CD4-positive, alpha-beta T cell treated with Interleukin-4 for 1 hour (primary cell): ENCODE measurements around the gene SH3PXD2B.

Source experiments
- DNase-seq, 2 donors: peaks; one replicate each; pipeline ENCODE4 v3.0.0-alpha.2; 2020 to 2022

SH3PXD2B gene

DNA sequence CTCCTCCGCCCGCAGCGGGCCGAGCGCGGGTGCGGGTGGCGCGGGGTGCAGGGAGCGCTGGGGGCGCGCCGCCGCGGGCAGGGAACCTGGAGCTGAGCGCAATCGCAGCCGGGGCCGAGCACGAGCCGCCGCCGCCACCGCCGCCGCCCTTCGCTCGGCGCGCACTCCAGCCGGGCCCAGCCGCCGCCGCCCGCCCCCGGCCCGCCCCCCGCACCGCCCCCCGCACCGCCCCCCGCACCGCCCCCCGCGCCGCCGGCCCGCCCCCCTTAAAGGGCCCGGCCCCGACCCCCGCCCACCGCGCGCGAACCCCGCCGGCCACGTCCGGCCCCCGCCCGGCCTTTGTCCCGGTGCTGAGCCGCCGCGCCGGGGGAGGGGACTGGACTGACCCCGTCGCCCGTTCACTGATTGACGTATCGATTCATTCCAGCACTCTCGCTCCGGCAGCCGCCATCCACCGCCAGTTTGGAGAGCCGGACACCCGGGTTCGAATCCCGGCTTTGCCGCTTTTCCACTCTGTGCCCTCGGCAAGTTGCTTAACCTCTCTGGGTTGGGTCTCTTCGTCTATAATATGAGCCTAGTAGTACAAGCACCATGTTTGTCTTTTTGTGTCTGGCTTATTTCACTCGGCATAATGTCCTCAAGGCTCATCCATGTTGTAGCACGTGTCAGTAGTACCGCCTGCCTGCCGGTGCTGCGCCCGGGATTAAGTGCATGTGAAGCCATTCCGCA lies at the start of gene SH3PXD2B:
TSS of gene SH3PXD2B (minus strand) at position 168 of the 729 bp plus-strand sequence. CDS start 173 bp downstream, outside the sequence.
- DNase-seq = peak; percentile 25 to 38

DNA sequence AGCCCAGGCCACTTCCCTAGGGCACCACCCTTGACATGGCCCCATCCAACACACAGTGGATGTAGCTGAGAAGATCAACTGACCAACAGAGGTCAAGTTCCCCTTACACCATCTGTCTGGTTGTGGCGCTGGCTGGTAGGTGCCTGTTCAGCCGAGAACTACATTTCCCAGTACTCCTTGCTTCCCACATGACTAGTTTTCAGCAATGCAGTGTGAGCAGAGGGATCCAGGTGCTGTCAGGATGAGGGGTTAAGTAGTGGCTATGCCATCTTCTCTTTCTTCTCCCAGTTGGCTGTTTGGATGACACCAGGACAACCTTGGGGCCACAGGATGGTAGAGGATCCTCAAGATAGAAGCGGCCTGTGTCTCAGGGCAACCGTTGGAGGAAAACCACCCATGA lies 48.6 kb upstream of the SH3PXD2B start:
- DNase-seq = no peak

DNA sequence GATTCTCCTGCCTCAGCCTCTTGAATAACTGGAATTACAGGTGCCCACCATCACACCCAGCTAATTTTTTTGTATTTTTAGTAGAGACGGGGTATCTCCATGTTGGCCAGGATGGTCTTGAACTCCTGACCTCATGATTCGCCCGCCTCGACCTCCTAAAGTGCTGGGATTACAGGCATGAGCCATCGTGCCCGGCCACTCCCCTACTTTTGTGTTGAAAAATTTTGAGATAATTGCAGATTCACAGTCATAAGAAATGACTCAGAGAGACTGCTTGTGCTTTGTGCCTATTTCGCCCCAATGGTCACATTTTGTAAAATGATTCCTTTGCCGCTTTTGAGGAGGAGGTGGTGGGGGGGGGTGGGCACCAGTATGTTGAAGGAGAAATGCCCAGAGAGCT lies 48.1 kb upstream of the SH3PXD2B start:
- no peak for DNase-seq

DNA sequence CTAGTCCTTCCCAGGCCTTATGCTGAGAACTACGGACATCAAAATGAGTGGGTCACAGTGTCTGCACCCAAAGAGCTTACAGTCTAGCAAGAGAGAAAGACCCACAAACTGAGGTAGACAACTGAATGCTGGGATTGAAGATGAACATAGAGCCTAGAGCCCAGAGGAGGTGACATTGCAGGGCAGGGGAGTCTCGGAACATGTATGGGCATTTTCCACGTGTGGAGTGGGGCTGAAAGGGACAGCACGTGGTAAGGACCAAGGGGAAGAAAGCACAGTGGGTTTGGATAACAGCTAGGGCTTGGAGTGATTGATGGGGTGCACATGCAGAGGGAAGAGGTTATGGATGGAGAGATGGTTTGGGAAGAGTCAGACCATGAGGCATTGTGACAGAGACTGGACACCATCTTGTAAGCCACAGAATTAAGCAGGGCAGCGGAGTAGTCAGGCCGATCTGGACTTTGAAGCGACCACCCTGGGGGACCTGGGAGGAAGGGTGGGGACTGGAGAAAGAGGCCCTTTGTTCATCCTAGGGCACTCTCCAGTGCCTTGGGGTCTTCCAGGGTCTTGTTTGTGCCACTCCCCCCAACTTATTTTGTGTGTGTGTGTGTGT lies 47.5 kb upstream of the SH3PXD2B start:
- DNase-seq = no peak

DNA sequence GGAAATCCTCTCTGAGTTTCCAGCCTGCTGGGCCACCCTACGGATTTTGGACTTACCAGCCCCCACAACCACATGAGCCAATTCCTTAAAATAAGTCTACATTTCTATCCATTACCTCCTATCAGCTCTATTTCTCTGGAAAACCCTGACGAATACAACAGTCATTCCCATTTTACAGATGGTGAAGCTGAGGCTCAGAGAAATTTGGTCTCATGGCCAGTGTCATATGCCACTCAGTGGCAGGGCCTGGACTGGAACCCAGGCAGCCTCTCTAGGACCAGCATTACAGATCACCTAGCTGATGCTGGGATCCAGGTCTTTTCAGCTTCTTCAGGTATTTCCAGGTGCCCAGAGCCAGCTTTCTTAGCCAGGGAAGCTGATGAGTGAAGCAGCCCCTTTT lies 45.0 kb upstream of the SH3PXD2B start:
- DNase-seq = no peak

DNA sequence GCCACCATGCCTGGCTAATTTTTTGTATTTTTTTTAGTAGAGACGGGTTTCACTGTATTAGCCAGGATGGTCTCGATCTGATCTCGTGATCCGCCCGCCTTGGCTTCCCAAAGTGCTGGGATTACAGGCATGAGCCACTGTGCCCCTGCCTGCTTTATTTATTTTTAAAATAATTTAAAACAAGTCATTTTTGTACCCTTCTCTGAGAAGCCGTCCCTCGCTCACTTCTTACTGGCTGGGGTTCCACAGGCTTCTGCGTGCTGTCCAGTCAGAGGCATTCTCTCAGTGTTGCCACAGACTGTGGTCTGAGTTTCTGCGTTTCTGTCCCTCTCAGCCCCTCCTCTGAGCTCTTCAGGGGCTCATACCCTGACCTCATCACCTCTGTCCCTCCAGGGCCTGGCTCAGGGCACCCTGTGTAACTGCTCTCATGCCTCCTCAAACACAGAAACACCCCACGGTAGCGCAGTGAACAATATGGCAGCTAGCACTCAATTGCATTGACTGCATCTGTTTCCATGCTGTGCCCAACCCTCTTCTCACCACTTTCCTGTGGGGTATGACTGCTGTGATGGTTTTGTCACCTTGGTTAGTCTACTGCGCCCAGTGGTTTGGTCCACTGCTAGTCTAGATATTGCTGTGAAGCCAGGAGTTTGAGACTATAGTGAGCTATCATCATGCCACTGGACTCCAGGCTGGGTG lies 44.3 kb upstream of the SH3PXD2B start:
- no peak for DNase-seq

DNA sequence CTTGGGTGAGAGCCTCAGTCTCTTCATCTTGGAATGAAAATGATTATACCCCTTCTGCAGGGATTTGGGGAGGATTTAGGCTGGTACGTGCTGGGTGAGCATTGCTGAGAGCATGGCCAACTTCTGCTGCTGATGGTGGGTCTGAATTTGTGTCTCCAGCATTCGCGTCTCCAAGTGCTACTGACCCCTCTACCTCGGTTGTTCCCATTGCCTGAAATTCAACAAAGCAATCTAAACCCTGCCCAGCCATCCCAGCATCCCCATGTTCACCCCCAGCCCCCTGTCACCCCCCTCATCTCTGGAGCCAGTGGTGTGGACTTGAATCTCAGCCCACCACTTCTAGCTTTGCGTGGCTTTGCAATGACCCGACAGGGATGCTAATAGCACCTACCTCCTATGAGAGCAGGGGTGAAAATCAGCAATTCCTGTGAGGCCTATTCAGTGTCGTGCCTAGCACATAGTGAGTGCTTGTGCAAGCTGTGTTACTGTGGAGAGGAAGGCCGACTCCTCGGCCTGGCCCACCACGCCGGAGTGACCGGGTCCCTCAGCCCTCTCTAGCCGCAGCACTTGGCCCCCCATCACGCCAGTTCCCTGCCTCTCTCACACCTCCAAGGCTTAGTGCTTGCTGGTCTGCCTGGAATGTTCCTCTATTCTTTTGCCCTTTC lies 43.4 kb upstream of the SH3PXD2B start:
- DNase-seq = no peak

DNA sequence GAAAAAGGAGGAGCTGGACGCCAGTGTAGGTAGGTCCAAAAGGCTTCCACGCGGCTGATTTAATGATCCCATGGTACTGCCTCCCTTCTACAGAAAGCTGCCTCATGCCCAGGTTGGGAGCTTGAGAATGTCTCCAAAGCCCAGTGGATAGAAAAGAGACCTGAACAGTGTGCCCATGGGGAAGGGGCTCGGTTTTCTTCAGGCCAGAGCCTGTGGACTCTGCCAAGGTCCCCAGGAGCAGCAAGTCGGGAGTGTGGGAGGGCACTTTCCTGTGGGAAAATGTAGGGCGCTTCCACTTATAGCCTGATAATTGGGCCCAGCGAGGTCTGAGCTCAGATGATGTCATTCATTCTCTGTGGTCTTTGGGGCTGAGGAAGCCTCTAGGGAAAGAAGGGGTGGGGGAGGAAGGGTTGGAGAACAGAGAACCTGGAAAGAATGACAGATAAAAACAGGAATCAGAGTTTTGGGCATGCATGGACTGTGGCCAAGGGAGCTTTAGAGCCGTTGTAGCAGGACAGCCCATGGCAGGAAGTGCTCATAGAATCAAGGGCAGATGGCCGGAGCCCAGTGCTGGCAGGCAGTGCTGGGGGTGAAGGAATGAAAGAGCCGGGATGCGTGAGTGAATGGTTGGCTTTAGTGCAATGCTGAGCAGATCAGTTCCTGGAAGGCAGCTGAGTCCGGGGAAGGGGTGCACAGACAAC lies 42.5 kb upstream of the SH3PXD2B start:
- no peak for DNase-seq

DNA sequence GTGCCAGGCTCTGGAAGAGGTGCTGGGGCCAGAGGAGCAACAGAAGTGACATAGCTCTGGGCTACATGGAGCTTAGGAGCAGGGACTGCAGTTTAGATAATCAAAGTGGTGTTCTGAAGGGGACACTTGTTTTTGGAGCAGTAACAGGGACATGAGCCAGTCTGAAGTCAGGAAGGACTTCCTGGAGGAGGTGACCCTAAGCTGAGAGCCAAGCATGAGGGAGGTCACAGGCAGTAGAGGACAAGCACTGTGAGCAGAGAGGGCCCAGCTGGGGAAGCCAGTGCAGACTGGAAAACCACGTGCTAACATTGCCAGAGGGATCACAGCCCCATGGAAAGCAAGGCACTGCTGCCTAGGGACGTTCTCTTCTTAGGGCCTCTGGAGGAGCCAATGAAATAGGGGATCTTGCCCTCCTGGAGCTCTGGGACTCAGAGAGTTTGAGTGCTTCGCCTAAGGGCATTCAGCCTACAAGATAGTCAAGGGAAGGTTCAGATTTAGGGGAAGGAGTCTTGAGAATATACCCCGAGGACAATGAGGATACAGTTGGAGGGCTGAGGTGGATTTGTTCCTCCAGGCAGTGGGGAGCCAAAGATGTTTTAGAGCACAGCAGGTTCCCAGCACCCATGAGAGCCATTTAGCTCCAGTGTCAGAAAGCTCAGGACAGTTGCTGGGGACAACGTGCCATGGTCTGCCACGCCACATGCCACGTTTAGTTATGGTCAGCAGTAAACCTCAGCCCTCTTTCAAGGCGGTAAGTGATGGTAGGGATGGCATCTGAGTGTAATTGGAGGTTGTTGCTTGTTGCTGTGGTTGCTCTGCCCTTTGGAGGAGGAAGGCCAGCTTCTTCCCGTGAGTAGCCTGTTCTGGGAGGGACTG lies 40.5 kb upstream of the SH3PXD2B start:
- no peak for DNase-seq

DNA sequence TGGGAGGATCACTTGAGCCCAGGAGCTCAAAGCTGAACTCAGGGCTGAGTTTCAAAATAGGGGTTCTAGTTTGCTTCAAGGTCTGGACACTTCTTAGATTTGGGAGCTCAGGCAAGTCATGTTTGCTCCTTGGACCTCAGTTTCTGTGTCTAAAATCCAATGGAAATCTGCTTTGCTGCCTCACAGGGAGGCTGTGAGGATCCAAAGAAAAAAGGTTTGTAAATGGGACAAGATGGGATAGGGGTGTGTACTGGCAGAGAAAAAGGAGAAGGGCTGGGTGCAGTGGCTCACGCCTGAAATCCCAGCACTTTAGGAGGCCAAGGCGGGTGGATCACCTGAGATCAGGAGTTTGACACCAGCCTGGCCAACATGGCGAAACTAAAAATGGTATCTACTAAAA lies 39.6 kb upstream of the SH3PXD2B start:
- no peak for DNase-seq

DNA sequence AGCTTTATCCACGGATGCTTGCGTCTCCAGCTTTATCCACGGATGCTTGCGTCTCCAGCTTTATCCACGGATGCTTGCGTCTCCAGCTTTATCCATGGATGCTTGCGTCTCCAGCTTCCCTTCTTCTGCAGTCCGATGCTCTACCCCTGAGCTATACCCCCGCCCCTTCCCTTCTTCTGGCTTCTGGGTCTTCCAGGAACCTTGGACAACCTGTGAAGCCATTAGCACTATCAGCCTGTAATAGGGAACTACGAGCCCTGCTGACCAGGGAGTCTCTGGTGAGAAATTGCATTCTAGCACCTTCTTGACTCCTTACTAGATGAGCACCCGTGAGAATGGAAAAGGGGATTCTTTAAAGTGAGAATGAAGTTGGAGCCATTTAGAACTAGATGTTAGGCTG lies 39.1 kb upstream of the SH3PXD2B start:
- no peak for DNase-seq

DNA sequence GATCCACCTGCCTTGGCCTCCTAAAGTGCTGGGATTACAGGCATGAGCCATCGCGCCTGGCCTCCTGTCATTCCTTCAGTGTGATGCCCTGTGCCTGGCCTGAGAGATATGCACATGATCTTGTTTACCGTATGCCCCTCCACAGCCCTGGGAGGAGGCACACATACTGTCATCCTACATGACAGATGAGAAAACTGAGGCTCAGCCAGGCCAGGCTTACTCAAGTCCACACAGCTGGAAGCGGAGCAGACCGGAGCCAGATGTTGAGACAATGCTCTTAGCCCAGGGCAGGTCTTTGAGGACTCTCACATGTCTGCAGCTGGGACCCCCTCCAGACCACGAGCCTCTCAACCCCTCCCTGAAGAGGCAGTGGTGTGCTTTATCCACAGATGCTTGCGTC lies 38.7 kb upstream of the SH3PXD2B start:
- DNase-seq = no peak

DNA sequence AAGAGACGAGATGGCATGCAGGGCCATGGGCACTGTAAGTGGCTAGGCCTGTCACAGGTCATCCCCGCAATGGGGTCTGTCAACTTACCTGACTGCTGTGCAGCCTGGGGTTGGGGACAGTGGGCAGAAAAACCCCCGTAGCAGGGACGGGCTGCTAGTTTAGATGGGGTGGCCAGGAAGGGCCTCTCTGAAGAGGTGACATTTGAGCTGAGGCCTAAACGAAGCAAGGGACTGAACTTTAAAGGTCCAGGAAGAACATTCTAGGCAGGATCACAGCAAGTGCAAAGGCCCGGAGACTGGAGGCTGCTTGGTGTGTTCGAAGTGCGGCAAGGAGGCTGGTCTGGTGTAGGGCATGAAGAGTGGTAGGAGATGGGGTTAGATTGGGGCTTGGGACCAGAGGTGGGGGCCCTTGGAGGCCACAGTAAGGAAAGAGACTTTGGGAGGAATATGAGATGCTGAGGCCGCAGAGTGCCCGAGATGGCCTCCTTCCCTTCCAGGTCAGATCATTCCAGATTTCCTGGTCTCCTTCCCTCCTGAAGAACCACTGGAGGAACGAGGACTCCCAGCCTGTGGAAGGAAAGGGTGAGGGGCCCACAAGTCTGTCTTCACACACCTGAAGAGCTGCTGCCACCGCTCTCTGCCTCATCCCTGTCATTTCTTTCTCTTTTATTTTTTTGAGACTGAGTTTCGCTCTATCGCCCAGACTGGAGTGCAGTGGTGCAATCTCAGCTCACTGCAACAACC lies 37.9 kb upstream of the SH3PXD2B start:
- DNase-seq = no peak

DNA sequence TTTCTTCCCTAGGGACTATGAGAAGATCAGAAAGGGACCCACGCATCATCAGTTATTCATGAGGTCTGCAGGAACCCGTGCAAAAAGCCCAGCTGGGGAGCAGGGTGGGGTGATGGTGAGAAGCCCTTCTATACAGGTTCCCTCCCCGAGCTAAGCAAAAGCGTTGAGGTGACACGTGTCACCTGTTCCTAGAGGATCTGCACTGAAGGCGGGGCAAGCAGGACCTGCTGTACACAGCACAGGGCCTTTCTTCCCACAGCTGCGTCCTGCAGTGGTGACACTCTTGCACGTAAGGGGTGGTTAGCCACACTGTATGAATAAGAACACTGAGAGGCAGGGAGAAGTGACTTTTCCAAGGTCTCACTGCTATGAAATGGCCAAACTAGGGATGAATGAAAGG lies 37.2 kb upstream of the SH3PXD2B start:
- no peak for DNase-seq

DNA sequence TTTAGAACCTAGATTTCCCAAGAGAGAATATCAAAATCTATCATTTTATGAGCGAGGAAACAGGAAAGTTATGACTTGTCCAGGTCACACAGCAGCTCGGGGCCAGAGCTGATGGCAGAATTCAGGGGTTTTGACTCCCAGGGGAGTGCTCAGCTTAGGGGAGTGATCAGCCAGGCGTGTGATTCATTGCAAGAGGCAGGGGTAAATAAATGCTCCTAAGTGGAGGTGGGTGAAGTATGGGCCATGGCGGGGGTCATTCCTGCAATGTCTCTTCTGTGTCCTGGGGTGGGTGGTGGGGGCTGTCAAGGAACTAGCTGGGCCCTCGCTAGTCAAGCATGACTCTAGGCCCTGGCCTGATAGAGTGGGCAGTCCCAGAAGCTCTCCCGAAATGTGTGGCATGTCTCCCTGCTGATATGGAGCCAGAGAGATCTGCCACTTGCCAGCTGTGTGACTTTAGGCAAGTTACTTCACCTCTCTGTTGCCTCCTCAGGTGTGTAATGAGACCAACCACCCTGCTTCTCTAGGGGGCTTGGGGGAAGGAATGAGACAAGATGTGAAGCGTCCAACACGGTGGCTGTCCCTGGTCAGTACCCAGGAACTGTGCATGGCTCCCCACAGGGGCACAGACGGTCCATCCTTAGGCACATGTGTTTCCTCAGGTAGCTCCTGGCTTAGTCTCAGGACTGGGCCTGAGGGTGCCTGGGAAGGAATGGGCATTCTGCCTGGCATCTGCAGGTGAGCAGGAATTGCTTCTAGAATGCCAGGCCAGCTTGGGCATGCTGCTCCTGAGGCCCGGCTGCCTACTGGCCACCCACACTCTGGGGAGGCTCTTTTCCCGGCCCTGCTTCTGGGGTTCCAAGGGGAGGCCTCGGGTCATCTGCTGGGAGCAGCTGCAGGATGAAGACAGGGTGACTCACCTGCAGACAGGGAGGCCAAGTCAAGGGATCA lies 36.5 kb upstream of the SH3PXD2B start:
- no peak for DNase-seq

DNA sequence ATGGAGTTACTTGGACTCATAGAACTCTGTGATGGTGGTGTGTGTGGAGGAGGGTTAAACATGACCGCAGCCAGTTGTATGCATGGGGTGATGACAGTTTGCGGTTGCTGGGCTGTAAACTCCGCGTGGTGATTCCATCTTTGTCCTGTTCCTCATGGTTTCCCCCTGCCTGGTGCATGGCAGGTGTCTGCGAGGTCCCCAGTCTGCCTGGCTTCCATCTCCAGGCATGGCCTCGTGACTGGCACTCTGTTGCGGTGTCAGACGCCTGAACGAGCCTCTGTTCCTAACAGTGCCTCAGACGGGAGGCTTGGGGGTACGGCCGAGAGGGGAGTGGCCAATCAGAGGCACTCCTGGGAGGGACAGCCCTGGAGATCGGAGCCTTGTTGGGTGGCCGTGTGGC lies 33.9 kb upstream of the SH3PXD2B start:
- DNase-seq = no peak

DNA sequence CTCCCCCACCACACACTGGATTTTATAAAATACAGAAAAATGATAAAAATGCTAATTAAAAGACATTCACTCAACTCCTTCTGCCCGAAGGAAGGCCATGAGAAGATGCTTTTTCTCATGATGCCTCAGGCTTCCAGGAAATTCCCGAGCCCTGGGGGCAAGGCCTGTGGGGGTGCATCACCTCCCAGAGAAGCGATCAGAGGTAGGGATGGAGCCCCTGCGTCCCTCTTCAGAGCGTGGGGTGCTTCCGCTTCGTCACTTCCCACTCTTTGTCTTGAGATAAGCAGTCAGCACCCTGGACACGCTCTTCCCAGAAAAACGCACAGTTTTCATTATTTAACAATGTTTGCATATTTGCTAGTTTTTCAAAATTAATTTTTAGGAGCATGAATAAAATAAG lies 33.3 kb upstream of the SH3PXD2B start:
- no peak for DNase-seq

DNA sequence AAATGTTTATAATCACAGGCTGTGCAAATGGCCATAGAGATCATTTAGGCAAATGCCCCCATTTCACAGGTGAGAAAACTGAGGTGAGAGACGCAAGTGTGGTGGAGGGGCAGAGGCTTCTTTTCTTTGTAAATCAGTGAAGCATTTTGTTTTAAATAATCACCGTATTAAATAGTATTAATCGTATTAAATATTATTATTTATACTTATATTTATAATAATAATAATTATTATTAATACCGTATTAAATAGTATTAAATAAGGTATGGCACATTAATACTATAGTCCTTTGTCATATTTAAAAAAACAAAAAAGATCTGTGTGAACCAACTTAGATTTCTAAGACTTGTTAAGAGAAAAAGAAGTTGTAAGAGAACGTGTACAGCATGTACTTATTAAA lies 32.6 kb upstream of the SH3PXD2B start:
- no peak for DNase-seq

DNA sequence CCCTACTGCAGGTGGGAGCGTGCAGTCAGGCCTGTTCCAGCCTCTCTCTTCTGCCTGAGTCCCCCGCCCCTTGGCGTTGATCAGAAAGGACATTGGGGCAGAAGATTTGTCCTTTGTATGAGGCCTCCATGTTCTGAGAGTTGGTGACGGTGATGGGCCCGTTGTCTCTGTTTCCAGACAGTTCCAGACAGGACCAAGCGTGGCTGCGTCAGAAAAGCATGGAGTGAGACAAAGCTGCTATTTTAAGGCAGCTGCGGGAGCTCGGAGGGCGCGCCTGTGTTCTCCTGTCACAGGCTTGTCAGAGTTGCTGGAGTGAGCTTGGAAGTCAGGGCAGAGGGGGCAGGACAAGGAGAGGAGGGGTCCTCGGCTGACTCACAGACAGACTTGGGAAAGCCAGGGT lies 32.1 kb upstream of the SH3PXD2B start:
- no peak for DNase-seq
